Neural crest cell (in vitro differentiated cells): ENCODE data around the gene CAPN12. TPM values are rescaled to one million over a fixed set of nuclear protein-coding genes. Genes with fewer than 3 reads are reported as not detected.
"Not testable (repeated sequence)": the region's sequence is repeated elsewhere in the genome, so short reads cannot be mapped to it uniquely, and the experiment has no call there.

Source experiments
- DNase-seq: peaks from one replicate; pipeline ENCODE4 v3.0.0; 2021; ENCODE audit warnings: low read depth, mixed read lengths, low spot score
- H3K27ac Mint-ChIP-seq: one replicate; pipeline ENCODE4 v1.8.0; 2021; ENCODE audit warnings: mild to moderate bottlenecking, mixed read lengths; ENCODE audit not compliant: unreplicated experiment
- H3K27me3 Mint-ChIP-seq: 2 replicates; pipeline ENCODE4 v1.8.0; 2021; ENCODE audit warnings: low read depth, mild to moderate bottlenecking, mixed read lengths
- H3K36me3 Mint-ChIP-seq: 2 replicates; pipeline ENCODE4 v1.8.0; 2021; ENCODE audit warnings: low read depth, mild to moderate bottlenecking, mixed read lengths
- H3K4me1 Mint-ChIP-seq: 2 replicates; pipeline ENCODE4 v1.8.0; 2021; ENCODE audit warnings: mixed read lengths
- H3K4me3 Mint-ChIP-seq: one replicate; pipeline ENCODE4 v1.8.0; 2021; ENCODE audit warnings: mild to moderate bottlenecking, mixed read lengths
- H3K9me3 Mint-ChIP-seq: 2 replicates; pipeline ENCODE4 v1.8.0; 2021; ENCODE audit warnings: mixed read lengths
- CTCF ChIP-seq: fragments of 200-600 bp; sonication (generic); conservative IDR thresholded peaks from 2 replicates; pipeline ENCODE4 v1.5.0; 2021; ENCODE audit warnings: antibody characterized with exemption, mild to moderate bottlenecking
- total RNA-seq: library from RNA; stranded (reverse); gene quantifications from 2 replicates; pipeline ENCODE4 v1.2.1, GENCODE V29; 2021

CAPN12 gene
- total RNA-seq, 1 donor from 2014 or later = not detected

GRCh38 chr19:38788478-38789243 is 44.4 kb upstream of the CAPN12 start, which contains the start of gene LGALS7B:
Gene LGALS7B (plus strand): TSS chr19:38789200. CDS start chr19:38789227, 27 bp downstream.
- Mint-ChIP-seq H3K4me3 (no peak within 1 kb of the TSS), H3K27ac (no peak within 1 kb of the TSS), H3K27me3 (peaks cover 4% of the 10 kb centered on the region), H3K4me1 (peaks cover 4% of the 10 kb centered on the region), H3K9me3 (no peaks in the 10 kb centered on the region), H3K36me3 (no peaks in the 10 kb centered on the region)
- no peak for TF ChIP-seq CTCF
- no peak for DNase-seq

- H3K27ac Mint-ChIP-seq = no peak overlapping the region
- no peak for TF ChIP-seq CTCF
- H3K9me3 Mint-ChIP-seq = no peaks in the 10 kb centered on the region
- H3K27me3 Mint-ChIP-seq = peaks cover 1% of the 10 kb centered on the region
- DNase-seq = no peak
- H3K36me3 Mint-ChIP-seq = no peaks in the 10 kb centered on the region
- no peak overlapping the region for H3K4me3 Mint-ChIP-seq
- H3K4me1 Mint-ChIP-seq = no peaks in the 10 kb centered on the region
Measured at GRCh38 chr19:38786572-38787265, 42.4 kb upstream of the CAPN12 start.

GRCh38 chr19:38786061-38786460 is 41.8 kb upstream of the CAPN12 start:
- H3K9me3 Mint-ChIP-seq, H3K27ac Mint-ChIP-seq, H3K27me3 Mint-ChIP-seq: not testable (repeated sequence)

GRCh38 chr19:38785187-38785699 is 41.0 kb upstream of the CAPN12 start:
- no peaks in the 10 kb centered on the region for H3K4me1 Mint-ChIP-seq
- no peak overlapping the region for H3K4me3 Mint-ChIP-seq
- H3K9me3 Mint-ChIP-seq = no peaks in the 10 kb centered on the region
- no peak for TF ChIP-seq CTCF
- DNase-seq = no peak
- H3K27ac Mint-ChIP-seq = no peak overlapping the region
- peaks cover 12% of the 10 kb centered on the region for H3K27me3 Mint-ChIP-seq
- H3K36me3 Mint-ChIP-seq = no peaks in the 10 kb centered on the region

More at GRCh38 chr19:38786061-38786460, 41.8 kb upstream of the CAPN12 start:
- H3K4me1 Mint-ChIP-seq, DNase-seq, H3K36me3 Mint-ChIP-seq, H3K4me3 Mint-ChIP-seq: not testable (repeated sequence)

GRCh38 chr19:38784224-38784623 is 40.0 kb upstream of the CAPN12 start:
- Mint-ChIP-seq H3K9me3 (no peaks in the 10 kb centered on the region), H3K27ac (no peak overlapping the region), H3K4me1 (no peaks in the 10 kb centered on the region), H3K36me3 (no peaks in the 10 kb centered on the region), H3K4me3 (no peak overlapping the region), H3K27me3 (peaks cover 19% of the 10 kb centered on the region)
- TF ChIP-seq CTCF = no peak
- no peak for DNase-seq

- DNase-seq, H3K4me3 Mint-ChIP-seq, H3K27ac Mint-ChIP-seq, H3K9me3 Mint-ChIP-seq, H3K36me3 Mint-ChIP-seq, H3K4me1 Mint-ChIP-seq: not testable (repeated sequence)
- H3K27me3 Mint-ChIP-seq = peaks cover 23% of the 10 kb centered on the region
Measured at GRCh38 chr19:38782212-38782611, 37.9 kb upstream of the CAPN12 start.
